ES-I3 (cell line): ENCODE measurements around the gene DCC.

Source experiments
- H3K36me3 ChIP-seq: 2 replicates; pipeline ENCODE4 v1.6.1; 2013; ENCODE audit warnings: mild to moderate bottlenecking, low read length, control low read depth, moderate library complexity; ENCODE audit not compliant: insufficient read depth
- H3K4me1 ChIP-seq: 2 replicates; pipeline ENCODE4 v1.6.1; 2013; ENCODE audit warnings: mild to moderate bottlenecking, control low read depth, low read length; ENCODE audit not compliant: insufficient read depth
- H3K9ac ChIP-seq: 2 replicates; pipeline ENCODE4 v1.6.1; 2013; ENCODE audit warnings: low read depth, mild to moderate bottlenecking, low read length, moderate library complexity
- H3K9me3 ChIP-seq: 2 replicates; pipeline ENCODE4 v1.6.1; 2013; ENCODE audit warnings: mild to moderate bottlenecking, low read length, moderate library complexity; ENCODE audit not compliant: control insufficient read depth, insufficient read depth

The DCC gene

DNA sequence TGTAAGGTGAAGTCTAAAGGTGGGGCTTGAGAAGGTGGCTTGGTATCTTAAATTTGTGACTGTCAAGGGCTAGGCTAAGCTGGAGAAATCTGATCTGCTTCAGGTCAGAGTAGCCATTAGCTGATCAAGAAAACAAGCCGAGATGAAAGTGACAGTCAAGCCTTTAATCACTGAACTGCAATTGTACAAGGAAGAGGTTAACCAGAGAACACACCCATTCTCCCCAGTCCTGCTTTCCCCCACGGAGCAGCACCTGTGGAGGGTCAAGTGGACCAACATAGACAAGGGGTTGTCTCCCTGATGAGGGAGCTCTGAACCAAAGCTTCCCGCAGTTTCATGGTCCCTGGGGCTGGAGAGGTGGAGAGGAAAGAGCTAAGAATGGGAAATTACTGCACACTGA lies 901.2 kb downstream of the DCC start:
- Histone ChIP-seq H3K9ac (no peak overlapping the region), H3K4me1 (no peaks in the 10 kb centered on the region), H3K36me3 (no peaks in the 10 kb centered on the region), H3K9me3 (no peaks in the 10 kb centered on the region)

DNA sequence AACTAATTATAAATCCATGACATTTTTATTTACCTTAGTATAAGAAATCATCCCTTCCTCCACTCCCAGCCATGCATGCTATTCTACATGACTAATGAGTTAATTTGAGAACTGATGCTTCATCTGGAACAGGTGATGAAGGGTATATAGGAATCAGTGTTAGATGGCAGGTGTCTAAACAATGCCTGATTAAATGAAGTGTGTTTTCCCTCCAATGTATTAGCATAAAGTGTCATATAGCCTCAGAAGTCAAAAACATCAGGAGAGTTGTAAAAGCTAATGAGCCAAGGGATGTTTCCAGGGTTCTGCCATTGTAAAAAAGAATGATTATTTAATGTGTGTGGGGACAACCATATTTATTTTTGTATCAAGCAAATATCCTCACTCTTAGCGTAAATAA lies 913.8 kb downstream of the DCC start:
- H3K4me1 ChIP-seq = peaks cover 11% of the 10 kb centered on the region
- H3K9ac ChIP-seq = no peak overlapping the region
- no peaks in the 10 kb centered on the region for H3K36me3 ChIP-seq
- H3K9me3 ChIP-seq = no peaks in the 10 kb centered on the region

DNA sequence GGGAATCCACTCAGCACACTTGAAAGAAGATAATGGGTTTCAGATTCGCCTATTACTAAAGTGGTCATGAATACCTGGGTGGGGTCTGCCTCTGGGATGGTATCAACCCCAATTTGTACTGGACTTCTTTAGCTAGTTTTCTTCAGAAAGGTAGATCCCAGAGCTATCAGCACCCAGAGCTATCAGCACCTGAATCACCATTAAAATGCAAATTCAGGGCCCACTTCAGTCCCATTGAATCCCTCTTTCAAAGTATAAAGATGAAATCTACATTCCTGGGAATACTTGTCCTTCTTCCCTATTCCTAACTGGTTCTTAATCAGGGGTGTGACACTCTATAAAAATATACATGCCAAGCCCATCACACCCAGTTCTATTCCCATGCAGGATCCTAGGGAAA lies 914.3 kb downstream of the DCC start:
- no peaks in the 10 kb centered on the region for H3K36me3 ChIP-seq
- no peak overlapping the region for H3K9ac ChIP-seq
- peaks cover 11% of the 10 kb centered on the region for H3K4me1 ChIP-seq
- no peaks in the 10 kb centered on the region for H3K9me3 ChIP-seq

DNA sequence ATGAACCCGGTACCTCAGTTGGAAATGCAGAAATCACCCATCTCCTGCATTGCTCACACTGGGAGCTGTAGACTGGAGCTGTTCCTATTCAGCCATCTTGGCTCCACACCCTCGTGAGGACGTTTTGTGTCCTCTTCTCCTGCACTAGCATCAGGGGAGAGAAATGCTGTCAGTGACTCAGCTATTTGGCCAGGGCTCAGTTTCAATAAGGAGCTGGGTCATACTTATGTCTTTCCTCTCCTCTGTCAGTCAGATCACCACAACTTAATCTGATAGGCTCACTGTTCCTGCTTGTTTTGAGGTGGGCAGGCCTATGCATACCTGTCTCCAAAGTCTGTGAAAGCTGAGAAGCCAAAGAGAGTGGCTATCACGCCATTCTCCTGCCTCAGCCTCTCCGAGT lies 921.2 kb downstream of the DCC start:
- Histone ChIP-seq H3K36me3 (no peaks in the 10 kb centered on the region), H3K9ac (no peak overlapping the region), H3K9me3 (peaks cover 3% of the 10 kb centered on the region; the same call in 1 of the 2 replicates), H3K4me1 (no peaks in the 10 kb centered on the region)

DNA sequence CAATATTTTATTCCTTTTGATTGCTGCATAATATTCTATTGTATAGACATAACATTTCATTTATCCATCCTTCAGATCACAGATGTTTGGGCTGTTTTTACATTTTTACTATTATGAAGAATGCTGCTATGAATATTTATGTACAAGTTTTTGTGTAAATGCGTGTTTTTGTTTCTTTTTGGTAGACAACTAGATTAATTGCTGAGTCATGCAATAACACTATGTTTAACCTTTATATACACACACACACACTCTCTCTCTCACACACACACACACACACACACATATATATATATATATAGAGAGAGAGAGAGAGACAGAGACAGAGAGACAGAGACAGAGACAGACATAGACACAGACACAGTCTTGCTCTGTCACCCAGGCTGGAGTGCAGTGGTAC lies 926.9 kb downstream of the DCC start:
- Histone ChIP-seq H3K36me3 (no peaks in the 10 kb centered on the region), H3K9me3 (peaks cover under 1% of the 10 kb centered on the region; the same call in 1 of the 2 replicates), H3K9ac (no peak overlapping the region), H3K4me1 (no peaks in the 10 kb centered on the region)

DNA sequence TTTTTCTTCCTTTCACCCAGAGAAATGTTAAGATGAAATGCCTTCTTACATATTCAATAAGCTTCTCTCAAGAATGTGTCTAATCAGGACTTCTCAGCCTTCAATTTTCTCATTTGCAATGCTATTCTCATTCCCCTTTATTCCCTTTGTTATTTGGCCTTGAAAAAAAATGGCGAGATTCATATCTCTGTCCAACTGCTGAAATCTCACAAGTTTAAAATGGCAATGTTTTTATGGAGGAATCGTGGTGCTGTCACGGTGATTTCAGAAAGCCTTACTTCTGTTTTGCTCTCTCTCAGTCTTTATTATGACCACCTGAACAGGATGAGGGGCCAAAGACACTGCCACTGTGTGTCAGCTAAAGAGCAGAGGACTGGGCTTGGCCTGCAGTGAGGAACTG lies 928.5 kb downstream of the DCC start:
- H3K9ac ChIP-seq = no peak overlapping the region
- no peaks in the 10 kb centered on the region for H3K9me3 ChIP-seq
- no peaks in the 10 kb centered on the region for H3K4me1 ChIP-seq
- H3K36me3 ChIP-seq = no peaks in the 10 kb centered on the region

DNA sequence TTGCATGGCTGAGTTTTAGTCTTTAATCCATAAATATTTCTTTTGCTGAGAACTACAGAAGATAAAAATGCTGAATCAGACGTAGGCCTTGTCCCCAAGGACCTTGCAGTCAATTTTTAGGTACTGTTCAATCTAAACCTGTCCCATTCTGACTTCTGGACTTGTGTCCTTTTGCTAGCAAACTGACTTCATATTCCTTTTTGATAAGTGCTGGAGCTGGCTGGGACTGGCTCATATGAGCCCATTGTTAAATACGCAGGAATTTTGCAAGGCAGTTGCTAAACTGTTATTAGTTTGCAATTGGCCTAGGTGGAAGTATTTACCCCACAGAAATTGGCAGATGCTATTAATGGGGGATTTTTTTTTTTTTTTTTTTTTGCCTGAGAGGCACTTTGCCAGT lies 941.4 kb downstream of the DCC start:
- Histone ChIP-seq H3K9ac (no peak overlapping the region), H3K36me3 (no peaks in the 10 kb centered on the region), H3K4me1 (no peaks in the 10 kb centered on the region), H3K9me3 (no peaks in the 10 kb centered on the region)

DNA sequence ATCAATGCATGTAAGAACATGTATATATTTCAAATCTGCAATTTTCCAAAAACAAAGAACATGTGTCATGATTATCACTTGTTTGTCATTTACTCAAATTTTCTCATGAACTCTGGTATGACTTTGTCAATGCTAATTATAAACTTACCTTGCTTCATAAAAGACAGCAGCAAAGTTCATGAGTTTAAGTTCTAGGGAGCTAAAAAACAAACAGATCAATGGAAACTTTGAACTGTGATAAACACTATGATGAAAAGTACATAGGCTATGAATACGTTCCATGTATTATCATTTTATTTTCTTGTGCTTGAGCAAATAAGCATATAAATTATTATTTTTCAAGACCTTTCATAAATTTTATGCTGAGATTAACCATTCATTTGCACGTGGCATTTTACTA lies 943.7 kb downstream of the DCC start:
- no peaks in the 10 kb centered on the region for H3K36me3 ChIP-seq
- no peak overlapping the region for H3K9ac ChIP-seq
- H3K4me1 ChIP-seq = no peaks in the 10 kb centered on the region
- H3K9me3 ChIP-seq = no peaks in the 10 kb centered on the region

DNA sequence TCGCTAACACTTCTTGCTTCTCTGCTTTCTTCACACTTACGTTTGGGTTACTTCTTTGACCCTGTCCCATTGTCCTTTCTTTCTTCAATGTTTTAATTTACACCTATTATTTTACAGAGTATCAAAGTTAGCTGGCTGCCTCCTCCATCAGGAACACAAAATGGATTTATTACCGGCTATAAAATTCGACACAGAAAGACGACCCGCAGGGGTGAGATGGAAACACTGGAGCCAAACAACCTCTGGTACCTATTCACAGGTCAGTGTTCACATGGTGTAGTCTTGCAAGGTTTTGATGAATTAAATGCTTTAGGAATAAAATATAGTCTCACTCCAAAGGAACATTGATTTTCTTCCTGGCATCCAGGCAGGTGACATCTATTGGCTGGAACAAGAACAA lies 965.5 kb downstream of the DCC start:
- no peak overlapping the region for H3K9ac ChIP-seq
- no peaks in the 10 kb centered on the region for H3K36me3 ChIP-seq
- H3K9me3 ChIP-seq = no peaks in the 10 kb centered on the region
- no peaks in the 10 kb centered on the region for H3K4me1 ChIP-seq

DNA sequence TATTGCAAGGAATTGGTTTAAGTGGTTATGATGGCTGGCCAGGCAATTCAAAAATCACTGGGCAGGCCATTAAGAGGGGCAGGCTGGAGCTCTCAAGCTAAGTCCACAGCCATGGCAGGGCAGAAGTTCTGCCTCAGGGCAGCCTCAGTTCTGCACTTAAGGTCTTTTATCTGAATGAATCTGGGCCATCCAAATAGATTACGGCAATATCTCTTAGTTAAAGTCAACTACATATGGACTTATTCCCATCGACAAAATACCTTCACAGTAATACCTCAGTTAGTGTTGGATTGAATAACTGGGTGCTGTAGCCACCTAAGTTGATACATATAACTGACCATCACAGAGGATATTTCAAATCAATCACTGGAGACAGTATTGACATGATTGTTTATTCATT lies 979.6 kb downstream of the DCC start:
- H3K9me3 ChIP-seq = no peaks in the 10 kb centered on the region
- no peak overlapping the region for H3K9ac ChIP-seq
- H3K4me1 ChIP-seq = no peaks in the 10 kb centered on the region
- H3K36me3 ChIP-seq = no peaks in the 10 kb centered on the region

DNA sequence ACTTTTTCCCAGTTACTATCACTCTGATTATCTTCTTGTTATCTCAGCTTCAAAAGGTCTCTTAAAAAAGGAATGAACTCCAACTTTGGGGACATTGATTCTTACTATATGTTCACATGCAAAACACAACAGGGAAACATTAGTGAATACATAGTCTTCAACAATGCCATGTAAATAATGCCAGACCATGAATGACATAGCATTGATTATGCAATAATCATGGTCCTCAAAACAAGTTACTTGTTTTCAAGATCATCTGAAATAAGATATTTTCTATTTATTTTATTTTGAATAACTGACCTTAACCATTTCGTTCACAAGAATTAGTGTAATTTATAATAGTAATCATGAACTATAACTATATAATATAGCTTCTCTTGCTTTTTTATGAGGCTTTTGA lies 982.2 kb downstream of the DCC start:
- Histone ChIP-seq H3K9me3 (no peaks in the 10 kb centered on the region), H3K9ac (no peak overlapping the region), H3K4me1 (no peaks in the 10 kb centered on the region), H3K36me3 (no peaks in the 10 kb centered on the region)

DNA sequence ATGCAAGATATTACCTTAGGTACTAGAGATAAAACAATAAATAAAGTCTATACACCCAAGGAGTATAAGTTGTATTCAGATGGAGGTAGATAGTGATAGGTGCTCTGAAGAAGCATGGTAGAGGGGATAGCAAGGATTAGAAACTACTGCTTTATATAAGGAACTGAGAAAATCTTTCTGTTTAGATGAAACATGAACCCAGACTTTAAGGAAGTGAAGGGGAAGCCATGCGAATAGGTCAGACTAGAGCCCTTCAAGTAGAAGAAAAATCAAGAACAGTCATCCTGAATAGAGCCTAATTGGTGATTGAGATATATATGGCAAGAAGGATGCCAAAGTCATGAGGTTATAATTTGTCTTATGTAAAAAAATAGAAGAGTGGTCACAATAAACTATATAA lies 984.4 kb downstream of the DCC start:
- Histone ChIP-seq H3K4me1 (no peaks in the 10 kb centered on the region), H3K9ac (no peak overlapping the region), H3K9me3 (no peaks in the 10 kb centered on the region), H3K36me3 (no peaks in the 10 kb centered on the region)

DNA sequence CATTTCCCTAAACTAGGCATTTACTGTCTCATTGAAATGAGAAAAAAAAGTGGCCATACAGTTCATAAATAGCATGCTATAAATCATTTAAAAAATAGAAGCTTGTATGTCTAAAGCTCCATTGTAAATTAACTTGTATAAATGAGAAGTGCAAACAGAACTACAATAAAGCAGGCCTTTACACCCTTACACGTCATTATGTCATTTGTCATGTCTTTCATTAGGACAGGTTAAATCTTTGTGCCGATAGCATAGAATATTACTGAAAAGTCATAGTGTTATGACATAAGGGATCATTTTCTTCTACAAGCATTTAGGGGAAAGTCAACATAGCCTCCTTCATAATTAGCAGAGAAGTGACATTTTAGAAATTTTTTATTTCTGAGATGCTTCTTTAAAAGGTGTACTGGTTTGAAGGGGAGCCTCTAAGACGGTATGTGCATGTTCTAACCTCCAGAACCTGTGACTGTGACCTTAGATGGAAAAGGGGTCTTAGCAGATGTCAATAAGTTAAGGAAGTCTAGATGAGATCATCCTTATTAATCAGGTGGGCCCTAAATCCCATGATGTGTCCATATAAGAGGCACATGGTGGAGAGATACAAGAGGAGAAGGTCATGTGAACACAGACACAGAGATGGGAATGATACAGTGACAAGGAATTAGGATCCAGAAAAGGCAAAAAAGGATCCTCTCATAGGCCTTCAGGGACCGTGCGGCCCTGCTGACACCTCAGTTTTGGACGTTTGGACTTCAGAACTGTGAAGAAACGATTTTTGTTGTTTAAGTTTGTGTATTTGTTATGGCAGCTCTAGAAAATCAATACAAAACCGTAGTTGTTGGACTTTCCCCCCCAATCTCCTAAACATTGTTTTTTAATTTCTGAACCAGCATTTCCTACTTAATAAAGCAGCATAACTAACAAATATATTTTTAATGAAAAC lies 1020.8 kb downstream of the DCC start:
- no peaks in the 10 kb centered on the region for H3K4me1 ChIP-seq
- H3K36me3 ChIP-seq = no peaks in the 10 kb centered on the region
- H3K9me3 ChIP-seq = no peaks in the 10 kb centered on the region
- no peak overlapping the region for H3K9ac ChIP-seq

DNA sequence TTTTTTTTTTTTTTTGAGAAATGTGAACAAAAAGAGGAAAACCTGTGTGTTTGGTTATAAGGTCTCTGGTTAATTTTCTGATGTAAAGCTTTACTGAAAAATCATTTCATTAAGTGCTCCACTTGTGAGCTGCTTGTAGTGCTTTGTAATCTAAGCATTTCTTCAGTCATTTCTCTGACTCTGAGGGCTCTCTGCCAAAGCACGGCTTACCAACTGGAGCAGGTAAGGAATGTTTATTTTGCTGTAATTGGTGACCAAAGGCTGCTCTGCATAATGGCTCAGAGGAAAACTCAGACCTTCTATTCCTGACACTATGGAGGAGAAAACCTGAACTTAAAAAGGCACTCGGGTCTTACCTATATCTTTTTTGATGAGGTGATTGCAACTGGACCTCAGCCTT lies 1035.6 kb downstream of the DCC start:
- Histone ChIP-seq H3K9ac (no peak overlapping the region), H3K9me3 (no peaks in the 10 kb centered on the region), H3K4me1 (peaks cover 13% of the 10 kb centered on the region; the same call in 1 of the 2 replicates)

DNA sequence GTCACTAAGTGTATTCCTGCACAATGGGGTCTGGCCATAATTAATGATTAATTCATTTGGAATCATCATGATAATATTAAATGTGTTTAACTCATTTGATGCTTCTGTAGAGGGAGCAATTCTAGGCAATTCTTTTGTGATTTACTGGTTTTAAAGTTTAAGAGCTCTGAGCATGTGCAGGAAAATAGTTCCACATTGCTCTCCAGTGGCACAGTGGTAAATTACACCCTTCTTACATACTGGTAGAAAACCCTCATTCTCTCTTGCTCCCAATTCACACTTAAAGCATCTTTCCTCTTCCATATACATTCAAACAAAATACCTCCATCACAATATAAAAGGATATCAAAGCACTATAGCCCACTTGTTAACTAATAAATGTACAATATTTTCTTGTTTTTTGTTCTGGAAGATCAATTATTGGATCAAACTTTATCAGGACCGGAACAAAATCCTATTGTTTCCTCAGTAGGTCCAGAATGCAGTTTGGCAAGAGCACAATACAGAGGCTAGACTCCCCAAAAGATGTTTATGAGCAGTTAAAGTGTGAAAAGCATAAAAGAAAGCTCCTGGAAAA lies 1040.2 kb downstream of the DCC start:
- no peaks in the 10 kb centered on the region for H3K36me3 ChIP-seq
- H3K9me3 ChIP-seq = no peaks in the 10 kb centered on the region
- H3K4me1 ChIP-seq = peaks cover 6% of the 10 kb centered on the region; the same call in 1 of the 2 replicates
- no peak overlapping the region for H3K9ac ChIP-seq

More for the DNA sequence above, 1035.6 kb downstream of the DCC start:
- no peaks in the 10 kb centered on the region for H3K36me3 ChIP-seq
